Measurements from ENCODE around the gene PIEZO1. TPM values are rescaled to one million over a fixed set of nuclear protein-coding genes. Genes with fewer than 3 reads are reported as not detected.
A peak's percentile ranks its signal among the peaks of the same experiment; 100 is the strongest.

Gene PIEZO1
- polyA plus RNA-seq, 2 of the 4 experiments (the other 2 are of a cell fraction) = 26.1 to 84.7 TPM

DNA sequence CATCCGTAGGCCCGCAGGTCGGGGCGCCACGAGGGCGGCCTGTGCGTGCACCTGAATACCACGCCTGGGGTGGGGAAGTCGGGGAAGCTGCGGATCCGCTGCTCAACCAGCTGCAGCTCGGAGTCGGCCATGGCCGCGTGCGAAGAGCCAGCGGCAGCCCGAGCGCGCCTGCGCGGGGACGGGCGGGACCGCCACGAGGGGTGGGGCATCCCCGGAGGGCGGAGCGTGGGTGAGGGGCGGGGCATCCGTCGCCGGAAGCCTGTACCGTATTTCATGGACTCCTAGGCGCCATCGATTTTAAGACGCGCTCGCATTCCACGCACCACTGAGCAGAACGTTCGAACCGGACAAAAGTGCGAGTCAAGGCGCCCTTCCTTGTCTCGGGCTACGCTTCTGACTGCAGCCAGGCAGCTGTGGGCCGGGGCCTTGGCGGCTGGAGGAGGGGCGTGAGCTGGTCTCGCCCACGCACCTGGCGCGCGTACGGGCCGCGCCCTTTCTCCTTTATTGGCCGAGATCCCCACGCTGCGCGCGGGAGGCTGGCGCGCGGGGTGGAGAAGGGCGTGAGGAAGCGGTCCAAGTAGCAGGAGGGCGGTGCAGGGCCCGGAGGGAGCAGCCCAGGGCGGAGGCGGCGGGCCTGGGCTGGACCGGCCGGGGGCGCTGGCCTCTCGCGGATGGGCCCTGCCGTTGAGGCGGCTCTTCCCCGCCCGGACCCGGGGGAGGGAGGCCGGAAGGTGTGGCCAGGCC, 26.9 kb upstream of the PIEZO1 start, which contains the start of gene APRT (continued):
- TF ChIP-seq TP53 (CRISPR knock-in tag; IDR thresholded peaks at IDR 0.05) = peak; percentile 77; the same call in 1 of the 2 replicates
- peak; percentile 31 to 44; a peak in 3 of 5 replicates for TF ChIP-seq RAD21 (conservative IDR thresholded peaks at IDR 0.05 in 1 of 2, IDR thresholded peaks at IDR 0.05 in 1 of 2)
- TF ChIP-seq PHF8 (IDR thresholded peaks at IDR 0.05; ENCODE audit: borderline replicate concordance, low read depth) = peak; percentile 26
- TF ChIP-seq FOSB (CRISPR knock-in tag; IDR thresholded peaks at IDR 0.05) = peak; percentile 67; the same call in 1 of the 2 replicates
- TF ChIP-seq FOSL2 (IDR thresholded peaks at IDR 0.05) = no peak
- TF ChIP-seq FOSL2 (CRISPR knock-in tag; IDR thresholded peaks at IDR 0.05) = no peak
- peak; percentile 83 for TF ChIP-seq POLR2A (IDR thresholded peaks at IDR 0.05; ENCODE audit: low read length)
- TF ChIP-seq, protein P1, sequence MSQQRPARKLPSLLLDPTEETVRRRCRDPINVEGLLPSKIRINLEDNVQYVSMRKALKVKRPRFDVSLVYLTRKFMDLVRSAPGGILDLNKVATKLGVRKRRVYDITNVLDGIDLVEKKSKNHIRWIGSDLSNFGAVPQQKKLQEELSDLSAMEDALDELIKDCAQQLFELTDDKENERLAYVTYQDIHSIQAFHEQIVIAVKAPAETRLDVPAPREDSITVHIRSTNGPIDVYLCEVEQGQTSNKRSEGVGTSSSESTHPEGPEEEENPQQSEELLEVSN (IDR thresholded peaks at IDR 0.05; ENCODE audit: borderline replicate concordance, low read depth) = 0 out of 2 replicates have a peak, but pooled peaks have one; percentile 0
- TF ChIP-seq, protein P2, sequence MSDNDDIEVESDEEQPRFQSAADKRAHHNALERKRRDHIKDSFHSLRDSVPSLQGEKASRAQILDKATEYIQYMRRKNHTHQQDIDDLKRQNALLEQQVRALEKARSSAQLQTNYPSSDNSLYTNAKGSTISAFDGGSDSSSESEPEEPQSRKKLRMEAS (IDR thresholded peaks at IDR 0.05) = peak; percentile 93
- peak; percentile 97 for TF ChIP-seq MYC (IDR thresholded peaks at IDR 0.05; ENCODE audit: borderline replicate concordance, low read length)

DNA sequence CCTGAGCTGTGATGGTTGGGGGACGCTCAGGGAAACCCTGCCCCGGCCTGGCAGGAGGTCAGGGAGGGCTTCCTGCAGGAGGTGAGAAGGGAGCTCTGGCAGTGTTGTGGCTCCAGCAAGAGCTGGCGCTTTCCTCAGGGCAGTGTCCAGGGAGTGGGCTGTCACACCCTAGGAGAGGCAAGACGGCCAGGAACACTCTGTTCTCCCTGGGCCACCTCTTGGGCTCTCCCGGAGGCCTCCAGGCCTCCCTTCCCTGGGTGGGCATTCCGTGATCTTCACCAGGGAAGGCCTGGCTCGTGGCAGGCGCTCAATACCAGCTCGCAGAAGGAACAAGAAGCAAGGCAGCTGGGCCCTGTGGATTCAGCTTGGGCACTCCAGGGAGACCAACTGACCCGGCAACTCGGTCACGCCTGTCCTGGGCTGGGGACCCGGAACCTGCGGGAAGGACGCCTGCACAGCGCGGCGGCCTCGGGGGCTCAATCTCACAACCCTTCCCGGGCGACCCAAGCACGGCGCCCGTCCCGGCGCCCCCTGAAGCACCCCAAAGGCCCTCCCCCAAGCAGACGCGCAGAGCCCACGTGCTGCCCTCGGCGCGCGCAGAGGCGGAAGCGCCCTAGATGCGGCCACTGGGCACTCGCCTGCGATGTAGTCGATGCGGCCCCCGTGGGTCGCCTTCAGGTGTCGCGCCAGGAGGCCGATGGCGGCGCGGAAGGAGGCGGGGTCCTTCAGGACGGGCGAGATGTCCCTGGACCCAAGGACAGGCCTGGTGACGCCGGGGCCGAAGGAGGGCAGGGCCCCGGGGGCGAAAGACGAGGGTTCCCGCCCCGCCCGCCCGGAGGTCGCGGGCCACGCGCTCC, 26.1 kb upstream of the PIEZO1 start:
- ChIA-PET POLR2A (interaction anchor here (0.8 to 4.8 kb wide), 10 partner anchors 8 to 405 kb away, joined by 3 to 33 read pairs (median 4); partner anchors contain the start of genes ACSF3, CDT1, GALNS and PIEZO1), CTCF (interaction anchor here (0.9 to 3.8 kb wide), 12 partner anchors 10 to 405 kb away, joined by 3 to 28 read pairs (median 6); partner anchors contain the start of genes CDH15, GALNS and TRAPPC2L)
- TF ChIP-seq, protein P3, sequence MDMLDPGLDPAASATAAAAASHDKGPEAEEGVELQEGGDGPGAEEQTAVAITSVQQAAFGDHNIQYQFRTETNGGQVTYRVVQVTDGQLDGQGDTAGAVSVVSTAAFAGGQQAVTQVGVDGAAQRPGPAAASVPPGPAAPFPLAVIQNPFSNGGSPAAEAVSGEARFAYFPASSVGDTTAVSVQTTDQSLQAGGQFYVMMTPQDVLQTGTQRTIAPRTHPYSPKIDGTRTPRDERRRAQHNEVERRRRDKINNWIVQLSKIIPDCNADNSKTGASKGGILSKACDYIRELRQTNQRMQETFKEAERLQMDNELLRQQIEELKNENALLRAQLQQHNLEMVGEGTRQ (IDR thresholded peaks at IDR 0.05) = peak; percentile 91
- peak; percentile 79; the same call in 1 of the 2 replicates for TF ChIP-seq EHF (CRISPR knock-in tag; IDR thresholded peaks at IDR 0.05)
- TF ChIP-seq, protein P4, sequence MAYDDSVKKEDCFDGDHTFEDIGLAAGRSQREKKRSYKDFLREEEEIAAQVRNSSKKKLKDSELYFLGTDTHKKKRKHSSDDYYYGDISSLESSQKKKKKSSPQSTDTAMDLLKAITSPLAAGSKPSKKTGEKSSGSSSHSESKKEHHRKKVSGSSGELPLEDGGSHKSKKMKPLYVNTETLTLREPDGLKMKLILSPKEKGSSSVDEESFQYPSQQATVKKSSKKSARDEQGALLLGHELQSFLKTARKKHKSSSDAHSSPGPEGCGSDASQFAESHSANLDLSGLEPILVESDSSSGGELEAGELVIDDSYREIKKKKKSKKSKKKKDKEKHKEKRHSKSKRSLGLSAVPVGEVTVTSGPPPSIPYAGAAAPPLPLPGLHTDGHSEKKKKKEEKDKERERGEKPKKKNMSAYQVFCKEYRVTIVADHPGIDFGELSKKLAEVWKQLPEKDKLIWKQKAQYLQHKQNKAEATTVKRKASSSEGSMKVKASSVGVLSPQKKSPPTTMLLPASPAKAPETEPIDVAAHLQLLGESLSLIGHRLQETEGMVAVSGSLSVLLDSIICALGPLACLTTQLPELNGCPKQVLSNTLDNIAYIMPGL (CRISPR knock-in tag; IDR thresholded peaks at IDR 0.05; ENCODE audit: borderline replicate concordance) = no peak
- TF ChIP-seq BHLHE40 (IDR thresholded peaks at IDR 0.05; ENCODE audit: low read depth, low read length) = no peak
- TF ChIP-seq POLR2A (IDR thresholded peaks at IDR 0.05; ENCODE audit: low read length) = peak; percentile 35
- TF ChIP-seq, protein P2 (IDR thresholded peaks at IDR 0.05) = peak; percentile 97
- TF ChIP-seq, protein P1 (IDR thresholded peaks at IDR 0.05; ENCODE audit: borderline replicate concordance, low read depth) = peak; percentile 95
- TF ChIP-seq ZFP36 (IDR thresholded peaks at IDR 0.05; ENCODE audit: borderline replicate concordance, partially characterized antibody) = peak; percentile 62
- TF ChIP-seq PHF8 (IDR thresholded peaks at IDR 0.05; ENCODE audit: borderline replicate concordance, low read depth) = peak; percentile 79; the same call in 1 of the 2 replicates
- Histone ChIP-seq H3K27ac (peak overlapping the region; percentile 98 to 99), H3K4me2 (peak overlapping the region; percentile 99), H3K4me1 (peaks cover 21% of the 10 kb centered on the region), H3K4me3 (peak overlapping the region; percentile 83), H3K9me3 (no peaks in the 10 kb centered on the region)
- DNase-seq (ENCODE audit: low read depth in 1 of 2, low spot score in 1 of 2) (peak; percentile 41 to 87), FAIRE-seq (no peak), ATAC-seq (peak; percentile 56 to 72)
- 3% methylated on average over 21 of the region's 65 CpGs for WGBS (ENCODE audit: missing lambda C conversion rate)
